Renal pelvis (tissue), 4 donors: ENCODE data around the gene SP6. TPM values are rescaled to one million over a fixed set of nuclear protein-coding genes. Genes with fewer than 3 reads are reported as not detected.
A peak's percentile ranks its signal among the peaks of the same experiment; 100 is the strongest.

Experiments used
- DNase-seq: peaks from one replicate; pipeline ENCODE4 v3.0.0-alpha.2; 2013
- polyA plus RNA-seq, 3 donors: library from polyadenylated mRNA; unstranded; fragments of 120-200 nt; gene quantifications; one replicate each; pipeline ENCODE4 v1.2.1, GENCODE V29; 2013; ENCODE audit not compliant: insufficient read length in 3 of 3

Gene SP6
- polyA plus RNA-seq, 3 donors, result 3.1 to 3.8 (median 3.5) TPM

- no peak for DNase-seq
Measured at GRCh38 chr17:47813077-47813476, 37.9 kb downstream of the SP6 start.

DNA sequence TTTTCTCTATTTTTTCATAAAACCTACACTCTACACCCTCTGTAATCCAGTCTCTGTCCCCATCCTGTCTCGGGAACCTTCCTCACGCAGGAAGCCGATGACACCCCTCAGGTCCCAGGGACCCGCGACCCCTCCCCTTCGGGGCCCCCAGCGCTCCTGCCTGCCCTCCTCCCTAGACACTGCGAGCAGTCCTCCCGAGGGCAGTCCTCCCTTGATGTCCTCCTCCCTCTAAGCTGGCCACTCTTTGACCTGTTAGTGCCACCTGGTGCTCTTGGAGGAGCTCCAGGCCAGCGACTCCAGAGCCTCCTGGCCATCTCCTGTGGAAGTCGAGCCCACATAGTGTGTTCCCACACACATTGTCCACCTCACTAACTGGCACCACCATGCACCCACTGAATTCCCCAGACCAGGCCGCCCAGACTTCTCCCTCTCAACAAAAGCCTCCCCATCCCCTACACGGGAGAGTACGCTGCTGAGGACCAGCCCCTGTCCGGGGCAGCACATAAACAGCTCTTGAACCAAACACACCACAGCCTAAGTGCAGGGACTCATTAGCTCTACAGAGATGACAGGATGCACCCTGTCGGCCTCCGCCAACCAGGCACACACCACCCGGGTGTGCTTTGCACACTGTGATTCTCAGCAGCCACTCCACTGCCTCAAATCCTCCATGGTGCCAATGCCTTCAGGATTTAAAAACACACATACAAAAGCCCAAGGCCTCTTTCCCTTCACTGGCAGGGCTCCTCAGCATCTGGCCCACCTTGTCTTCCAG lies 38.6 kb downstream of the SP6 start:
- no peak for DNase-seq

GRCh38 chr17:47811709-47812108 lies 39.3 kb downstream of the SP6 start:
- DNase-seq, result no peak

DNA sequence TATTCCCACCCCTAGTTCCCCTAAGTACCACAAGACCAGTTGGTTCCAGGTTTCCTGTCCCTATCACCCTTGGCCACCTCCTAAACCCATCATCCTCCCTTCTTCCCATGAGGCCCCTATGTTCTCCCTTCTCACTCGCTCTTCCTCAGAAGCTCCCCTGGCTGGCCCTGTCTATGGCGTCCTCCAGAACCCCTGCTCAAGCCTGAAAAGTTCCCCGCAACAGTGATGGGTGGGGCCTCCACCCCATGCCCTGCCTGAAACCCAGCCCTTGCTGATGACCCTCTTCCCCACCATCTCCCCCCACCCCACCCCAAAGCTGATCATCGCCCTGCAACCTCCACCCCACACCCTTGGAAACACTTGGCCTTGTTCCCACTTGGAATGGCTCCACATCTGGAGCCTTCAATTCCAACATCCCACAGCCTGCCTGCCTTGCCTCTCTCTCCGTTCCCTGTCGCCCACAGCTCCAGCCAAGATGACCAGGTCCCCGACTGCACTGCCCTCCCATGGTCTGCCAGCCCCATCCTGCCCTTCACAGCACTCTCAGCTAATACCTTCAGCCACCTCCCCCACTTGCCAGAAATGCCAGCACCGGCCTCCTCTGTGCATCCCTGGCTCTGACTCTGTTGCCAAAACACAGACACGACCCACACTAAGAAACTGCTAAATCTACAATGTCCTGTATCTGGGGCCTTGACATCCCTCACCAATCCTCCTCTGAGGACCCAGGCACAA lies 39.9 kb downstream of the SP6 start:
- DNase-seq, result no peak

DNA sequence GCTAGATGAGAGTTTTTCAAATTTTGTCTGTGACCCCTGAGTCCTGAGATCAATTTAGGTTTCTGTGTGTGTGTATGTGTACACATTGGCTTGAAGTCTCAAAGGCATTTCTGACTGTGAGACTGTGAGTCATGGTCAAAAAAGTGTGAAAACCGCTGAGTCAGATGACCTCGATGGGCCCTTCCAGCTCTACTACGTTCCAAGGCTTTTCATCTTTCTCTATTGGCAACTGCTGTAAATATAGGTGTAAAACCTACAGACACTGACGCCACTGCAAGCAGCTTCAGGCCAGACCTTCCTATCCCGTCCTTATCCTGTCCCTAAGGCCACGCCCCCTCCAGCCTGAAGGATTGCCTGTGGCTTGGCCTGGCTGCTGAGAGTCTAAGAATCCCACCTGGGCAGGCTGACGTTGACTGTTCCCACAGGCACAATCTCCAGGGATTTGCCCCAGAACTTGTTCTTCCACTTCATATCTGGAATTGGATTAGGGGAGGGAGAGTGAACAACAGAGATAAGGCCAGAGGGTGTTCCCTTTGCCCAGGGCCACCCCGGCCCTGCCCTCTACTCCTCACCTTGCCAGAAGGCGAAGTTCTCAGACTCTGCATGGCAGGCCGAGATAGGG lies 40.7 kb downstream of the SP6 start:
- no peak for DNase-seq

- no peak for DNase-seq
Measured at GRCh38 chr17:47808830-47809480, 42.0 kb downstream of the SP6 start.

GRCh38 chr17:47808036-47808829 lies 42.7 kb downstream of the SP6 start:
- no peak for DNase-seq

GRCh38 chr17:47807421-47807820 lies 43.5 kb downstream of the SP6 start:
- no peak for DNase-seq

DNA sequence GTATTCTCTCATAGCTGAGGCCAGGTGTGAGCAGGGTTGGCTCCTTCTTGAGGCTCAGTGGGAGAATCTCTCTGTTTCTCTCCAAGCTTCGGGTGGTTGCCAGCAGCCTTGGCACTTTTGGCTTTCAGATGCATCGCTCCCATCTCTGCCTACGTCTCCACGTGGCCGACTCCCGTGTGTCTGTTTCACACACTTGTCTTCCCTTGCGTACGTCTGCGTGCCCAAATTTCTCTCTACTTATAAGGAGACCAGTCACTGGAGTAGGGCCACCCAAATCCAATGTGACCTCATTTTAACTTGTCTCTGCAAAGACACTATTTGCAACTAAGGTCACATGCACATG lies 44.1 kb downstream of the SP6 start:
- DNase-seq, result no peak

DNA sequence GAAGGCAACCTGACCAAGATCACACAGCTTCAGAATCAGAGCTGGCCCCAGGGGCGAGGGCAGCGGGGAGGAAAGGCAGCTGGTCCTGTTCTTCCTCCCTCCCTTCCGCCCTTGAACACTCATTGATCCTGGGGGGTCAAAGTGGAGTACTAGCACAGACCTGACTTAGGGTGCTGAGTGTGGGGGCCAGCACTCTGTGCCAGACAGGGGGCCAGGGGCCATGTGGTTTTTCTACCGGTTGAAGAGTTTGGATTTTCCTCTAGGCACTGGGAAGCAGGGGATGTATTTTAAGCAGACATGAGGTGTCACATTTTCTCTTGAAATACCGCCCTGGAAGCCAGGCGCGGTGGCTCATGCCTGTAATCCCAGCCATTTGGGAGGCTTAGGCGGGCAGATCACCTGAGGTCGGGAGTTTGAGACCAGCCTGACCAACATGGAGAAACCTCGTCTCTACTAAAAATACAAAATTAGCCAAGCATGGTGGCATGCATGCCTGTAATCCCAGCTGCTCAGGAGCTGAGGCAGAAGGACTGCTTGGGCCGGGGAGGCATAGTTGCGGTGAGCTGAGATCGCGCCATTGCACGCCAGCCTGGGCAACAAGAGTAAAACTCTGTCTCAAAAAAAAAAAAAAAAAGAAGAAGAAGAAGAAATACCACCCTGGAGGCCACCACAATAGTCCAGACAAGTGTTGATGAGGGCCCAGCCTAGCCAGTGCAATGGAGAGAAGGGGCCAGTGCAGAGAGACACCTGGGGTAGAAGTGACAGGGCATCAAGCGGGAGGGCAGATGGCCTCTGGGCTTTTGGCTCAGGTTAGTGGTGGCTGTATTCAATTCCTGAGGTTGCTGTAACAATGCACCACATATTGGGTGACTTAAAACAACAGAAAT lies 44.7 kb downstream of the SP6 start:
- DNase-seq, result no peak

GRCh38 chr17:47804461-47804860 lies 46.5 kb downstream of the SP6 start:
- no peak for DNase-seq

DNA sequence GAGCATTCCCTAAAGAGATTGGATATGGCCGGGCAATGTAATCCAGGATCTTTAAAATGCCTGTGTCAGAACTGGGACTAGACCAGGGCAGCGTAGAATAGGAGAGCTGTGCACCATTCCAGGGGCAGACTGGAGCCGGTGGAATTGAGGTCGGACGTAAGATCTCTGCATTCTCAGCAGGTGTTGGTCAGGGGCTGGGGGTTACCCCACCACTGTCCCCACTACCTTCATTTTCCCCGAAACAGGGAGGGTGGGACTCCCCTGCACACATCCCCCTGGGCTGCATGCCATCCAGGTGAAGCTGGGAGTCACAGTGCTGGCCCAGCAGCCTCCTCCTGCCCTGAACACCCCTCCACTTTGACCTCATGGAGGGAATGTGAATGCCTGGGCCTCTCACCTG lies 47.2 kb downstream of the SP6 start:
- no peak for DNase-seq

DNA sequence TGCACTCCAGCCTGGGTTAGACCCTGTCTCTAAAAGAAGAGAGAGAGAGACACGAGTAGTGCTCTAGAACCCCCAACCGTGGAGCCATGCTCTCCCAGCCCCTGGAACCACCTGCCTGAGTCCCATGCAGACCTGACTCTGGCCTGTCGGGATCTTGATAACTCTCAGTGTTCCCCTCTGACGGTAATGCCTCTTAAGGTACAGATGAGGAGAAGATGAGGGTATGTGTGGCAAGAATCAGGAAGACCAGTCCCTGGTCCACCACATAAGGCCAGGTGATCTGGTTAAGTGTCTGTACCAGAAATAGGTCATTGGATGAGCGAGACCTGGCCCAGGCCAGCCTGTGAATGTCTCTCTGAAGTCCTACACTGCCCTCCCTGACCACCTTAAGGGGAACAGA lies 47.8 kb downstream of the SP6 start:
- DNase-seq, result no peak

GRCh38 chr17:47802341-47803022 lies 48.5 kb downstream of the SP6 start:
- peak; percentile 31 for DNase-seq

DNA sequence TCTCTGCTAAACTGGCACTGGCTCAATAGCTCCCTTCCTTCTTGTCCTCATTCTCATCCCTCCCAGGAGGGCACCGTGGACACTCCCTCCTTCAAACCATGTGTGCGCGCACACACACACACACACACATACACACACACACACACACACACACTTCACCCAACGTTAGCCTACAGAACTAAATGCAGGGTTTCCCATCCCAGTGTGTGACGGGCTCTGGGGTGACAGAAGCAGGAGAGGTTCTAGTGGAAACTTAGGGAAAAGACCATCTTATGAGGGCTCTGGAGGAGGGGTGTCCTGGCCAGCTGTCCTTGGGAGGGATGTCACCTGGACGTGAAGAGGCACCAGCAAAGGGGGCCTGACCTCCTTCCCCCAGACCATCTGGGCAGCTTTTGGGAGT lies 49.1 kb downstream of the SP6 start:
- no peak for DNase-seq

DNA sequence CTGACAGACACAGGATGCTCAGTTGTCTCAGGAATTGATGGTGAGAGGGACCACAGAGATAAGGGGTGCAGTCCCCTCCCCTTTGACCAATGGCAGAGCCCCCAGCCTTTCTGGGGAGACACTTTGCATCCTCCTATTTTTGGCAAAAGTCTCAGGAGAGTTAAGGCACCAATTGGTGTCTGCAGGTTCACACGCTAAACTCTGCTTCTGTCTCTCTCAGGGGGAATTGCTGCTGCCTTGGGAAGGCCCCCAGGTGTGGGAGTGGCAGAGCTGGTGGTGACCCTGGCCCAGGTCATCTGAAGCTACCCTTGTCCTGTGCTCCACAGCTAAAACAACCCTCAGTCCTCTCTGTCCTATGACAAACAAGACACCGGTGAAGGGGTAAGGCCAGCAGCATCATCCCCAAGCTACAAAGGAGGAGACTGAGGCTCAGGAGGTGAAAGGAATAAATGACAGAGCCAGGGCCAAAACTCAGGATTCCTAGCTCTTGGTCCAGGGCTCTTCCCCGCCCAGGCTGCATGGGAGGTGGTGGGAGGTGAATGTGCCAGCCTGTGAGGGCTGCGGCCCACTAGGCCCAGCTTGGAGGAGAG lies 49.7 kb downstream of the SP6 start:
- DNase-seq, result no peak

DNA sequence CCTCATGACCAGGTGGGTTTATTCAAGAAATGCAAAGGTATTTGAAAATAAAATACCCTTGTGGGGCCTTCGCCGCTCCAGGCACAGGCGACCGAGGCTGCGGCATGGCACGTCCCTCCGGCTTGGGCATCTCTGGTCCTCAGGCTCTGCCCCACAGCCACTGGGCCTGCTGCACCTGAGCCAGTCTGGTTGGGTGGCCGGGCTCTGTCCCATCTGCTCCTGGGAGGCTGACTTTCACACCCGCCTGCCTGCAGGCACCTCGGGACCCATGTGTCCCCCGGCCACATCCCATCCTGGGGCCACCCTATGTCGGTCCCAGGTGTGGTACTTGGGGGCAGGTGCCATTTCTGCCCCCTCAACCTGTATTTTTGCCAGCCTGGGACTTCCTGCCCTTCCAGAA lies 50.3 kb downstream of the SP6 start:
- no peak for DNase-seq

DNA sequence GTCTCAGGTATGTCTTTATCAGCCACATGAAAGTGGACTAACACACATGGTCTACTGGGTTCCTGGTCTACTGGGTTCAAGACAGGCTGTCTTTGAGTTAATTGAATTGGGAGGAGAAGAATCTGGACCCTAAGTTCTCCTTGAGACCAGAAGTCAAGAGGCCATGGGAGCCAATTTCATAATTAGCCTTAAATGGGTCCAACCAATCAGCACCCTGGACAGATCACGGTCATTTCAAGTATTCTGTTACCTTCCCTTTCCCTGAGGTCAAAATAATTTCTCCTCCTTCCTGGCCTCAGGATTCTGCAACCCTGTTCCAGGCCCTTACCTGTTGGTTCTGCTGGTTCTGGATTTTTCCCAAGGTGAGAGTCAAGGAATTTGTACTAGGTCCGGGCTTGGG lies 53.2 kb downstream of the SP6 start:
- DNase-seq, result no peak
